HUES6 (cell line): ENCODE data around the gene TAF11L14.
"Not testable (repeated sequence)": the region's sequence is repeated elsewhere in the genome, so short reads cannot be mapped to it uniquely, and the experiment has no call there.

Experiments
- H3K27ac ChIP-seq: 2 replicates; pipeline ENCODE4 v1.7.0; 2013; ENCODE audit warnings: low read depth, mild to moderate bottlenecking, low read length, inconsistent platforms
- H3K27me3 ChIP-seq: 2 replicates; pipeline ENCODE4 v1.6.1; 2013; ENCODE audit warnings: low read length; ENCODE audit not compliant: control insufficient read depth, insufficient read depth
- H3K36me3 ChIP-seq: 2 replicates; pipeline ENCODE4 v1.6.1; 2013; ENCODE audit warnings: low read length; ENCODE audit not compliant: control insufficient read depth, insufficient read depth
- H3K4me1 ChIP-seq: 2 replicates; pipeline ENCODE4 v1.6.1; 2013; ENCODE audit warnings: low read length; ENCODE audit not compliant: control insufficient read depth, insufficient read depth
- H3K4me3 ChIP-seq: 2 replicates; pipeline ENCODE4 v1.5.1; 2013; ENCODE audit warnings: low read depth, low read length
- H3K9ac ChIP-seq: one replicate; pipeline ENCODE4 v1.6.1; 2013; ENCODE audit warnings: mild to moderate bottlenecking, low read length
- H3K9me3 ChIP-seq: 2 replicates; pipeline ENCODE4 v1.6.1; 2013; ENCODE audit warnings: low read depth, low read length; ENCODE audit not compliant: control insufficient read depth, insufficient read depth

Gene TAF11L14

GRCh38 chr5:17634160-17634559 lies at the start of gene TAF11L14:
Gene TAF11L14 (plus strand): TSS chr5:17634460.
- Histone ChIP-seq H3K27ac (no peak within 1 kb of the TSS), H3K9me3 (no peaks in the 10 kb centered on the region), H3K4me3 (no peak within 1 kb of the TSS)

GRCh38 chr5:17585658-17586057 lies 48.6 kb upstream of the TAF11L14 start, which contains the start of gene TAF11L7:
Gene TAF11L7 (minus strand): TSS chr5:17585758.
- H3K9ac ChIP-seq, H3K36me3 ChIP-seq, H3K4me3 ChIP-seq, H3K27ac ChIP-seq, H3K4me1 ChIP-seq, H3K27me3 ChIP-seq, H3K9me3 ChIP-seq: not testable (repeated sequence)

More at GRCh38 chr5:17634160-17634559, at the start of gene TAF11L14:
- H3K9ac ChIP-seq, result no peak within 1 kb of the TSS
- H3K4me1 ChIP-seq, result no peaks in the 10 kb centered on the region
- H3K36me3 ChIP-seq, result no peaks in the 10 kb centered on the region
- H3K27me3 ChIP-seq, result no peaks in the 10 kb centered on the region

GRCh38 chr5:17590860-17591259 lies 43.4 kb upstream of the TAF11L14 start, which contains the start of gene TAF11L8:
Gene TAF11L8 (minus strand): TSS chr5:17590960.
- H3K4me3 ChIP-seq, H3K36me3 ChIP-seq, H3K27me3 ChIP-seq, H3K4me1 ChIP-seq, H3K27ac ChIP-seq, H3K9me3 ChIP-seq, H3K9ac ChIP-seq: not testable (repeated sequence)

GRCh38 chr5:17594255-17594654 lies 40.0 kb upstream of the TAF11L14 start, which contains the start of gene TAF11L9:
Gene TAF11L9 (minus strand): TSS chr5:17594394.
- H3K36me3 ChIP-seq, H3K9ac ChIP-seq, H3K4me1 ChIP-seq, H3K27ac ChIP-seq, H3K4me3 ChIP-seq, H3K27me3 ChIP-seq, H3K9me3 ChIP-seq: not testable (repeated sequence)

- not testable (repeated sequence) for H3K4me3 ChIP-seq, H3K36me3 ChIP-seq, H3K27ac ChIP-seq, H3K4me1 ChIP-seq, H3K9me3 ChIP-seq, H3K9ac ChIP-seq, H3K27me3 ChIP-seq
Observed at GRCh38 chr5:17597728-17598127, 36.5 kb upstream of the TAF11L14 start, which contains the start of gene TAF11L10. Gene TAF11L10 (minus strand): TSS chr5:17597828.

GRCh38 chr5:17603880-17604279 lies 30.4 kb upstream of the TAF11L14 start, which contains the start of gene TAF11L11:
Gene TAF11L11 (plus strand): TSS chr5:17604183.
- H3K36me3 ChIP-seq, H3K27ac ChIP-seq, H3K4me1 ChIP-seq, H3K27me3 ChIP-seq, H3K4me3 ChIP-seq, H3K9ac ChIP-seq, H3K9me3 ChIP-seq: not testable (repeated sequence)

- H3K27me3 ChIP-seq, result no peaks in the 10 kb centered on the region
- no peak overlapping the region for H3K27ac ChIP-seq
- H3K9ac ChIP-seq, result no peak overlapping the region
- H3K9me3 ChIP-seq, result no peaks in the 10 kb centered on the region
- no peak overlapping the region for H3K4me3 ChIP-seq
- no peaks in the 10 kb centered on the region for H3K4me1 ChIP-seq
- H3K36me3 ChIP-seq, result no peaks in the 10 kb centered on the region
Observed at GRCh38 chr5:17604951-17605350, 29.3 kb upstream of the TAF11L14 start.

GRCh38 chr5:17607461-17607860 lies 26.8 kb upstream of the TAF11L14 start:
- not testable (repeated sequence) for H3K9me3 ChIP-seq, H3K4me3 ChIP-seq, H3K36me3 ChIP-seq, H3K9ac ChIP-seq, H3K27me3 ChIP-seq, H3K4me1 ChIP-seq, H3K27ac ChIP-seq

GRCh38 chr5:17610092-17610491 lies 24.2 kb upstream of the TAF11L14 start, which contains the start of gene TAF11L12:
Gene TAF11L12 (plus strand): TSS chr5:17610392.
- not testable (repeated sequence) for H3K36me3 ChIP-seq, H3K9me3 ChIP-seq, H3K4me3 ChIP-seq, H3K4me1 ChIP-seq, H3K9ac ChIP-seq, H3K27ac ChIP-seq, H3K27me3 ChIP-seq

- Histone ChIP-seq H3K9me3 (no peaks in the 10 kb centered on the region), H3K36me3 (no peaks in the 10 kb centered on the region), H3K4me3 (no peak overlapping the region), H3K27me3 (no peaks in the 10 kb centered on the region), H3K4me1 (no peaks in the 10 kb centered on the region), H3K9ac (no peak overlapping the region), H3K27ac (no peak overlapping the region)
Observed at GRCh38 chr5:17614872-17615605, 19.2 kb upstream of the TAF11L14 start.

GRCh38 chr5:17619354-17619753 lies 14.9 kb upstream of the TAF11L14 start:
- H3K9ac ChIP-seq, result no peak overlapping the region
- no peaks in the 10 kb centered on the region for H3K4me1 ChIP-seq

More at GRCh38 chr5:17619354-17619753, 14.9 kb upstream of the TAF11L14 start:
- Histone ChIP-seq H3K36me3 (no peaks in the 10 kb centered on the region), H3K27me3 (no peaks in the 10 kb centered on the region), H3K9me3 (no peaks in the 10 kb centered on the region), H3K27ac (no peak overlapping the region), H3K4me3 (no peak overlapping the region)
